Limb (tissue), 2 donors: ENCODE measurements around the gene ARNT2.
"Not testable (repeated sequence)": the region's sequence is repeated elsewhere in the genome, so short reads cannot be mapped to it uniquely, and the experiment has no call there.

Experiments
- DNase-seq, 2 donors: peaks; one replicate each; pipeline ENCODE4 v3.0.0-alpha.2; 2016; ENCODE audit errors: extremely low spot score in 2 of 2

ARNT2 gene

DNA sequence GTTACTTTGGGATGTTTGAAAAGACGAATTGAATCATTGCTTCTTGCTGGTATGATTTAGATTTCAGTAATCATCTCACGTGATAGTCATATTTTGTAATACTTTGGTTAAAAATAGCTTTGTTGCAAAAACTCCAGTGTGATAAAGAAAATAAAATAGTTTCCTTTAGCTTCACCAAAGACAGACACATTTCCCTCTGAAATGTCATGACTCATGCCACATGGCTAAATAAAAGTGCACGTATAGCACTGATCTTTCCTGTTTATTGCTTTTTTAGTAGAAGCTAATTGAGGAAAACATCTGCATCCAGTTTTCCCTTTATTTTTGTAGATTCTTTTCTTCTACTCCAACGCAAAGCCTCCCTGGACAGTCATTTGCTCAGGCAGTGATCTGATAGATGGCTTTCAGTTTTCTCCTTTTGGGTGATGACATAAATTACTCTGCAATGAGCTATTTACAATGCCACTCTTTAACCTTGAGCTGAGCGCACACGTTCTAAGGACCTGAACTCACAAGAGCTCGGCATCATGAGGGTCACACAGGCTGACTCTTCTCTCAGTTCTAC, 84.9 kb downstream of the ARNT2 start:
- DNase-seq = no peak

DNA sequence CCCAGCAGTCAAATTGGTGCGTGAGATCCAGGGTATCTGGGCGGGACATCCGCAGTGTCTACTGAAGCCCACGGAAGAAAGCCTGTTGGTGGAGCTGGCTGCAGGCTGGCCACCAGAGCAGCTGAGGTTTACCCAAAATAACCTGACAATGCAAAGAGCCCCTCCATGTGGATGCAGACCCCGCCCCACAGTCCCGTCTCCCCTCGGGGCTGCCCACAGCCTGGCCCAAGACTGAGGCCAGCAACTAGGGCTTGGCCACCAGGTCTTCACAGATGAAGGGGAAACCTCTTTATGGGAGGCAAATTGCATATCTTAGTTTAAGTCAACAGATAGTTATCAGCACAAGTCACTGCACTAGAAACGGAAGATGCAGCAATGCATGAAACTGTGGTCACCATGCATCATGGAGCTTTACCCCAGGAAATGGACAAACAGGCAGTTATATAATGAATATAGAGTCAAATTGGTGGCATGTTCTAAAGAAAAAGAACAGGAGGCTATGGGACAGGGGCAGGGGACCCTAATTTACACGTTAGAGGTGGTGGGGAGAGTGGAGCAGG, 86.3 kb downstream of the ARNT2 start:
- DNase-seq = no peak

DNA sequence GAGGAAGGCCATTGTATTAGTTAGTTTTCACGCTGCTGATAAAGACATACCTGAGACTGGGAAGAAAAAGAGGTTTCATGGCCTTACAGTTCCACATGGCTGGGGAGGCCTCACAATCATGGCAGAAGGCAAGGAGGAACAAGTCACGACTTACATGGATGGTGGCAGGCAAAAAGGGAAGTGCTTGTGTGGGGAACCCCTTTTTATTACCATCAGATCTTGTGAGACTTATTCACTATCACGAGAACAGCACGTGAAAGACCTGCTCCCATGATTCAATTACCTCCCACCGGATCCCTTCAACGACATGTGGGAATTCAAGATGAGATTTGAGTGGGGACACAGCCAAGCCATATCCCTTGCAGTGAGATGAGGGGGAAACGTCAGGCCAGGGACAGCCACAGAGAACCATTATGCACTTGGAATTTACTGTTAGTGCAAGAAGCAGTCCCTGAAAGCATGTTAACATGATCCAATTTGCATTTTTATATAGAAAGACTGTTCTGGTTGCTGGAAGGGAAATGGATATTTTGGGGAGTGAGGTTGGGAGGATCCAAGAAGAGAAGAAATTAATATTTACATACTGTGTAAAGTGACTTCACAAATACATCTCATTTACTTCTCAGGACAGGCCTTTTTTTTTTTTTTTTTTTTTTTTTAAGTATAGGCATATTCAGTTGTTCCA, 87.1 kb downstream of the ARNT2 start:
- DNase-seq = peak in 1 of 2 donors; percentile 22

DNA sequence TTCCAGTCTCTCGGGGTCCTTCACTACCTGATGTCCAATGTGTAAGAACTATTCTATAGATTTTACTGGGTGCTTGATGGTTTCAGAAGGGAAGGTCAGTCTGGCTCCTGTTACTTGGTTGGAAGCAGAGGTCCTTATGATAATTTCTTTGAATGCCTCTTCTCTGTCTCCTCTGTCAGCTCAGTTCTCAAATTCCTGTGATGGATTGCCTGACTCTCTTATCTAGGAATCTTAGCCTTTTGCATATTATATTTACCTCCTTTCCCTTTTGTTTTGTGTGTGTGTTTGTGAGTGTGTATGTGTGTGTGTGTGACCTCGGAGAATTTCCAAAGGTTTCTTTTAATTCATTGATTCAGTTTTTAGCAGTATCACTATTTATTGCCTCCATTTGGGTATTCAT, 88.2 kb downstream of the ARNT2 start:
- no peak for DNase-seq

DNA sequence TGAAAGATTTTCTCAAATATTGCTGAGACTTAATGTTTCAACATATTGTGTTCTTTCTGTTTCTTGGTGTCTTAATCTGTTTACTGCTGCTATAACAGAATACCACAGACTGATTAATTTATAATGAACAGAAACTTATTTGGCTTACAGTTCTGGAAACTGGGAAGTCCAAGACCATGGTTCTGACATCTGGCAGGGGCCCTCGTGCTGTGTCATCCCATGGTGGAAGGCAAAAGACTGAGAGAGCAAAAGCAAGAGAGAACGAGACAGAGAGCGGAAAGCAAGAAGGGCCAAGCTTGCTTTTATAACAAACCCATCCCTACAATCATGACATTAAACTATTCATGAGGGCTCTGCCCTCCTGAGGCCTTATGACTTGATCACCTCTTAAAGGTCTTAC, 88.7 kb downstream of the ARNT2 start:
- peak in 1 of 2 donors; percentile 4 for DNase-seq

DNA sequence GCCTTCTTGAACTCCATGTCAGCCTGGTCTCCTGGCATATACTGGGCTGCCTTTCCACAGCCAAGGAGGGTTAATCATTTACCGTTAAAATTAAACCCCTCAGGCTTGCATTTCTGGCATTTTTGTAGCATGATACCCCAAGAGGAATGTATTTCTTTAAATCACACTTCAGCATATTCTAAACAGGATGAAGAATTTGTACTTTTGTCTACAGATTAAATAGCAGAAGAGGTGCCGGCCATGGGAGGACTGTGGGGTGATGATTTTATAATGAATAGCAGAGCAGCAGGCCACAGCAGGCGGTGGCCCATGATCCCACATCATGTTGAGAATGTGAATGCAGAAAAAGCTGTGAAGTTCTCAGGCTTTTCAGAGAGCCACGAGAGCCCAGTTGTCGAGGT, 90.2 kb downstream of the ARNT2 start:
- peak in 1 of 2 donors; percentile 34 for DNase-seq

DNA sequence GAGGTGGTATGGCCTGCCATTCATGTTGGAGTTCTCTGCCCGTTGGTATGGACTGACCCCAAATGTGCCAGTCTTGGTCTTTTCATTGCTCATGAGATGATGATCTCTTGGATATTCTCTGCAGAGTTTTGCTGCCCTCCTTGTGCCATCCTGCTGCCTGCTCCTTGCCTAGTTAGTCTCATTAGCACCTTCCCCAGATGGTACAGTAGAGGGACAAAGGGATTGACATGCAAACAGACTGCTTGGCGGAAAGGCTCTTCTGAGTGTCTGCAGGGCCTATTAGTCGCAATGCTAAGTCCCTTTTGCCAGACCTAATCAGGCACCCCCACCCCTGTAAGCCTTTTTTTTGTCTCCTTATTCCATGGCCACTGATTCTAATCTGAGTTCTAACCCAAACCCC, 90.6 kb downstream of the ARNT2 start:
- DNase-seq = no peak

DNA sequence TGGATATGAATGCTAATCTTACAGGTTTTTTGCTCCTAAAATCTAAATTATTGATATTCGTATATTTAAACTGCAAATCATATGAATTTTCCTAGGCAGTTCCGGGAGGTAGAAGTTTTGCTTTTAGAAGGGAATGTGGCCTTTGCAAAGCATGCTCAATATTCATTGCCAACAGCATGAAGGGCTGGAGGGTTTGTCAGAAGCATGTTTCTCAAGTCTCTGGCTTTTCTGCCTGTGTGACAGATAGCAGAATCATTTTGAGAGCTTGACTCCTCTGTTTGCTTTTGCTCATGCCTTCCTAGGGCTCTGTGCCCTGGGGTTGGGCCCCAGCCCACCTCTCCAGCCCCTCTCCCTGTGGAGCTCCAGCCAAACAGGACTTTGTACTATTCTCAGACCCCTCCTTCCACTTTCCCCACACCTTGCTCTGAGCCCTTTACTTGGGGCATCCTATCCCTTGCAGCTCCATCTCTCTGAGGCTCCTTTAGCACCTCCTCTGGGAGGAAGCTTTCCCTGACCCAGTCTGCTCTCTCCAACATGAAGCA, 91.3 kb downstream of the ARNT2 start:
- DNase-seq = no peak

DNA sequence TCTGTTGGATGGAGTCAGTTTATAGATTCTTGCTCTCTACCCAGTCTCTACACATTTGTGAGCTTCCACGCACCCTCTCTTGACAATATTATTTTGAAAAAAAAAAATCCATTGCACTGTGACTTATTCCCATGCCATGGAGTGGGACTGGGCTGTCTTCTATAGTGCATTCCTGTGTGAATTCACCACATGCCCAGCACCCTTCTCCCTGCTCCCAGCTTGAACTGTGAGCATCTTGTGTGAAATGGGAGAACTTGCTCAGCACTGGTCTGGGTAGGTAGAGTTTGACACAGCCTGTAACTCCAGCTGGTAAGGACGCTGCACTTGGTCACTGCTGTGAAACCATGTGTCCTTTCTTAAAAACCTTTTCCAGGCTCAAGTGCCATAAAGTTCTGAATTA, 91.9 kb downstream of the ARNT2 start:
- peak in 1 of 2 donors; percentile 6 for DNase-seq

DNA sequence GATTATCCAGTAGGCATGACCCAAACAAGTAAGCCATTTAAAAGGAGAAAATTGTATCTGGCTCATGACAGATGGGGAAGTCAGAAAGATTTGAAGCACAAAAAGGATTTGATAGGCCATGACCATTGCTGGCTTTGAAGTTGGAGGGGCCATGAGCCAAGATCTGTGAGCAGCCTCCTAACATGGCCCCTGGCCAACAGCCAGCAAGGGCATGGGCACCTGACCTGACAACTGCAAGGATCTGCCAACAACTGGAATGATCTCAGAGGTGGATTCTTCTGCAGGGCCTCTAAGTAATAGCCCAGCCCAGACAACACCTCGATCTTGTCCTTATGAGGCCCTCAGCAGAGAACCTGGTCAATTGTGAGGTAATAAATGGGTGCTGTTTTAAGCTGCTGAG, 93.0 kb downstream of the ARNT2 start:
- DNase-seq = no peak

DNA sequence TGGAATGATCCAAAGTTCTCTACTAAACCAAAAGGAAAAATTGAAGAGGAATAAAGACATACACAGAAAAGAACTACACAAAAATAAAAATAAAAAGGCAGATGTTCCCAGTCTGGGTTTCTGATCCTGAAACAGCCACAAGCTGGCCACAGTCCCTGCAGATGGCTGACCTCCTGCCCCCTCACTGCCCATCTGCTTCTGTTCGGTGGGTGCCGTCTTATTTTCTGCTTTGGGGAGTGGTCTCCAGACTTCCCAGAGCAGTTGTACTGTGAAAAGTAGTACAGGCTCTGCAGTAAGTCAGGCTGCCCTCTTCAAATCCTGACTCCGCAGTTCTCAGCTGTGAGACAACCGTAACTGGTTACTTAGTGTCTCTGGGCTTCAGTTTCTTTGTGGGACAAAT, 94.5 kb downstream of the ARNT2 start:
- DNase-seq = no peak

DNA sequence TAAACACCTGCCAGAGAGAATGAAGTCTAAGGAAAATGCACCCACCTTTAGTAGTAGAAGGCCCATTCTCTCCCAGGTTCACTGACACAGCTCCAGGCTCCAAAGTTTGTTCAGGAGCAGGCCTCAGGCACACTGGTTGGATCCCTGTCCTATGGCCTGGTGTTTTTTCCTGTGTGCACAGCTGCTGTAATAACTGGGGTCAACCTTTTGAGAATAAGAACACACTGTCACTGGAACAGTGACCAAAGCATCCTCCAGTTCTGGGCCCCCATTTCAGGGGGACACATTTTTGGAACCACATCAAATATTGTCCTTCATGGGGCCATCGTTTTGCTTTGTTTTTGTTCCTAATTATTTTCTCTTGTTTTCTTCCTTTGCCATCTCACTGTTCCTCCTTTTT, 95.8 kb downstream of the ARNT2 start:
- DNase-seq = no peak

DNA sequence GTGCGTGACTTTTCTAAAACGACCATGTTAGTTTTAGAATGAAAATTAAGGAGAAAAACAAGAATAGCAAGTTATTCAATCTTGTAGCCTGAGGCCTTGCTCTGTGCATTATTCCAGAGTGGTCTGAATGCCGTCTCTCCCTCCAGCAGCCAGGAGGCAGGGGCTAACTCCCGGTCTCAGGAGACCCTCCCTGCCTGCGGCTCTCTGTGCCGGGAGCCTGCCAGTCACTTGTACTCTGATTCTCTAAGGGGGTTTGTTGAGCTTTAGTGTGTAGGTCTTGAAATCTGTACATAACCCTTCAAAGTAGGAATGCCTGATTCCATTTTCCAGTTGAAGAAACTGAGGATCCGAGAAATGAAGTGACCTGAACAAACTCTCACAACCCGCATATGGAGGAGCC, 97.3 kb downstream of the ARNT2 start:
- DNase-seq = no peak

DNA sequence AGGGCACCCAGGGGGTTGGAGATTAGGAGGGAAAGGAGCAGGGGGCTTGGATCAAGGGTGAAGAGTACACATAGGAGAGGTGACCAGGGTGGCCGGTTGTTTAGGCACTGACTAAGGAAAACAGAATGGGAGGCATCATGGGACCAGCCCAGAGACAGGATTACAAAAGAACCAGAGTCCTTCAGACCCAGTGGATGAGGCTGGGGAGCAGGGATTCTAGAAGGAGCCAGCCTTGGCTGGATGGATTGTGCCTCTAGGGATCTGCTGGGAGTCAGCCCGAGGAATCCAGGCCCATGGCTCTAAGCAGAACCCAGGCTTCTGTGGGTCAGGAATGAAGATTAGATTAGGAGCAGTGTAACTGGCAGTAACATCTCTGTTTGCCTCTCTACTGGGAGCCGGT, 98.6 kb downstream of the ARNT2 start:
- no peak for DNase-seq

DNA sequence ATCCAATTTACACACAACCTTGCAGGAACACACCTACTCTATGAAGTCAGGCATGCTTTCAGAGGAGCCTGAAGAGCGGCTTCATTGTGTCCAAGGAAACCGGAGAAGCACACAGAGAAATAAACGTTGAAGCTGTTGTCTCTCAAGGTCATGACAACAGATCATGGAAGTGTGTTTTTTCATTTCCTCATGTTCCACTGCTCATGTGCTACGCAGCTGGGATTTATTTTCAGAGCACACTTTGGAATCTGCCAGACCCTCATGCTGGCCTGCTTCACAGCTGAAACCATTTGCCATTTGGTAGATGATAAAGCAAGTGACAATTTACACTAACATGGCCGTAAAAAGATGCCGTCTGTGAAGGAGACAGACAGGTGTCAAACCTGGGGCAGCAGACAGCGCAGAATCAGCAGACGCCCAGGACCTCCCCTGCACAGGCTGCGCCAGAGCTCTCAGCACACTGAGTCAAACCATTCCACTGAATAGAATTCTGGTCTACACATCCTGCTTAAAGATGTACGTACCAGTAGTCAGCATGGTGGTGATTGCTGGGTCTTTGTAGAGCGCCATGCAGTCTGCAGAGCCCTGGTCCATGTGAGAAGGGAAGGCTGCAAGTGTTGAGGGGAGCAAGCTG, 99.3 kb downstream of the ARNT2 start:
- peak; percentile 42 to 77 for DNase-seq

DNA sequence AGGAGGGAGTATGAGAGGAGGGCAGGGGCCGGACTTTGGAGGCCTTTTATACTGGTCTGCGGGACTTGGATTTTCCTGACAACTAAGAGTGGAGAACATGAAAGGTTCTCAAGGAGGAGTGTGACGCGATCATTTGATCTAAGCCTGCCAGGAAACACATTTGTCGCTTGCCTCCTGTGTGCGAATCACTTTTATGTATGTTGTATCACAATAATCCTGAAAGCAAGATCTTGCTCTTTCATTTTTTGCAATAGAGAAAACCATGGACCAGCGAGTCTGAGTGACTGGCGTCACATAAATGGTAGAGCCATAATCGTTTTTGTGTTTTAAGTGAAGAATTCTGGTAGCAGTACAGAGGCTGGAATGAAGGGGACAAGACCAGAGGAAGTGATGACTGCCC, 100.7 kb downstream of the ARNT2 start:
- DNase-seq = no peak

DNA sequence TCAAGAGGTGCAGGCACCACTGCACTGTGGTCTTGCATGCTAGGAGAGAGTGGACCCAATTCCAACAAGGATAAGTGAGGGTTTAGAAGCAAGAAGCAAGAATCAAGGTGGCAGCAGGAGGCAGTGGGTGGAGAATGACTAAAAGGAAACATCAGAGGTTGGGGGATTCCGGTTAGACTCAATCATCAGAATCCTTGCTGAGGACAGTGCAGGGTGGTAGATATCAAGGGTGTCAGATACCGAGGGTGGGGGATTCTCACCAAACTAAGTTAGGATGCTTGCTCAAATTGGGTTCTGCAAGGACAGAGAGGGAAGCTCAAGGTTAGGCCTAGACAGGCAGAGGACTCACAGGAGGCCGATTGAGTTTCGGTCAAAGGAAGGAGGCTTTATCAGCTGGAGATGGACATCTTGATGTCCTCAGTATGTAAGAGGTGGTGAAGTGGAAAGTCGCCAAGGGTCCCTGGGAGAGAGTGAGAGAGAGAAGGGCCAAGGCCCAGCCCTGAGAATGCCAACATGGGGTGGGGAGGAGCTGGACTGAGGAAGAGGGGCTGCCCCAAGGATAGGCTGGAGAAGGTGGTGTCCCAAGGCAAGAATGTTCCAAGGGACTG, 102.2 kb downstream of the ARNT2 start:
- no peak for DNase-seq

DNA sequence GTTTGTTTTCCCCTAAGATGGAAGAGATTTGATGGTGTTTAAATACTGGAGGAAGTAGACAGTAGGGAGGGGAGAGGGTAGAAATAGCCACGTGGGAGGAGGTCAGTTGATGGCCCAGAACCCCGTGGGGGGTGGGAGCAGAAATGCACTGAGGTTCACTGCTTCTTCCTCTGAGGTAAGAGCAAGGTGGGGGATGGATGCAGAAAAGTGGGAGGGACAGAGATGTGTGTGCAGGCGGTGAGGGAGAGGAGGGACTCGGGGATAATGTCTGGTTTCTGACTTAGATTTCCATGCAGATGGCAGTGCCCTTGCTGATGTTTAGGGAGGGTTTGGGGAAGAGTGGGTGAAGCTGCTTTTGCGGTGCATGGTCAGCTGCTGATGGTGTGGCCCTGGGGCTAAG, 102.9 kb downstream of the ARNT2 start:
- DNase-seq = no peak

DNA sequence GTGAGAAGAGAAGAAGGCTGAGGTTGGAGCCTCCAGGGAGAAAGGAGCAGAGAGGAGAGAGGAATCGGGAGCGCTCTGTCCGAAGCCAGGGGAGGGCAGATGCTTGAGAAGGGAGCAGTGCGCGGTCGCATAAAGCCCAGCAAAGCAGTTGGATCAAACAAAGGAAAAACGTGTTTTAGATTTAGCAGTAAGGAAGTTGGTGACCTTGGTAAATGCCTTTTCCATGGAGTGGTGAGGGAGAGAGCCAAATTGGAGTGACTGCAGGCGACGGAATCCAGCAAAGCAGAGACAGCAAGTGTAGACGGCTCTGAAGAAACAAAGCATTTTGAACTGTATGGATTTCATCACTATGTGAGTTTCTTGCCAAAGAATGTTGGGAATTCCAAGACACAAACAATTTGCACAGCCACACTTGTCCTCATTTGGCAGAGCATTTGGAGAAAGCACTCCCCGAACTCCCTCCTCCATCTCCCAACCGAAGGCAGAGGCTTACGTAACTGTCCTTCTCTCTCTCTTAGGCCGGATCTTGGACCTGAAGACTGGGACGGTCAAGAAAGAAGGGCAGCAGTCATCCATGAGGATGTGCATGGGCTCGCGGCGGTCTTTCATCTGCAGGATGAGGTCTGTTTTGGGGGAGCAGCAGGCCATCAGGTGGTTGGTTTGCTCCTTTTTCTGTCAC, 103.6 kb downstream of the ARNT2 start:
- peak in 1 of 2 donors; percentile 60 for DNase-seq

DNA sequence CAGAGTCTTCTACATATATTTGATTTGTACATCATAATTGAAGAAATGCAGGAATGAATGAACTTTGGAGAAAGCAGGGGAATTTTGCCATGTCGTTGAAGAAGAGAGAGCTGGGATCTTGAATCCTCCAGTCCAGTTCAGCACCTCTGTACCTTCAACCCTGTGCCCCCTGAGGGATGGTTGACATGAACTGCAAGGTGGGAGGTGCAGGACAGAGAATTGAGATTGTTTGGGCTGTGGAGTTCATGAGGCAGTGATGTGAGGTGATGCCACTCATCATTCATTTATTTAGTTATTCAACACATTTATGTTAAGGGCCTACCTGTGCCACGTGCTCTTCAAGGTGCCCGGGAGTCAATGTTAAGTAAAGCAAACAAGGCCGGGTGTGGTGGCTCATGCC, 104.6 kb downstream of the ARNT2 start:
- no peak for DNase-seq

DNA sequence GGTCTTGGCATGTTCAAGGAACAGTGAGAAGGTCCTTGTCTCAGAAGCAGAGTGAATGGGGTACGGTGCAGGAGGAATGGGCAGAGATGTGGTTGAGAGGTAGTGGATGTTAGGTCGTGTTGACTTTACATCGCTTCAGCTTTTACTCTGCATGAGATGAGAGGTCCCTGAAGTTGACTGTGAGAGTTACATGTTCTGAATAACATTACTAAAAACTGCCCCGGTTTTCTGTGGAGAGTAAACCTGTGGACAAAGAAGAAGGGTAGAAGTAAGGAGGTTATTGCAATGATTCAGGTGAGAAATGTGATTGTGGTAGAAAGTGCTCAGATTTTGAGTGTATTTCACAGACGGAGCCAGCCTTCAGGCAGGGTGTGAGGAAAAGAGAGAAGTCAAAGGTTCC, 105.6 kb downstream of the ARNT2 start:
- no peak for DNase-seq

DNA sequence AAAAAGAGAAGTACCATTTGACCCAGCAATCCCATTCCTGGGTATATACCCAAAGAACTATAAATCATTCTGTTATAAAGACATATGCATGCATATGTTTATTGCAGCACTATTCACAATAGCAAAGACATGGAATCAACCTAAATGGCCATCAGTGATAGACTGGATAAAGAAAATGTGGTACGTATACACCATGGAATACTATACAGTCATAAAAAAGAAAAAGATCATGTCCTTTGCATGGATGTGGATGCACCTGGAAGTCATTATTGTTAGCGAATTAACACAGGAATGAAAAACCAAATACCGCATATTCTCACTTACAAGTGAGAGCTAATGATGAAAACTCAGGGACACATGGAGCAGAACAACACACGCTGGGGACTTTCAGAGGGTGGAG, 106.8 kb downstream of the ARNT2 start:
- not testable (repeated sequence) for DNase-seq
